PFSK-1 (cell line): Measurements from ENCODE around the gene UBR4.

ENCODE experiments used
- FOXP2 ChIP-seq: optimal IDR thresholded peaks from 2 replicates; pipeline ENCODE3; 2011; ENCODE audit warnings: borderline replicate concordance, control low read depth, inconsistent platforms; ENCODE audit not compliant: insufficient read depth; ENCODE audit errors: extremely low read length, extremely low read depth
- POLR2AphosphoS5 ChIP-seq: IDR thresholded peaks from 2 replicates; pipeline ENCODE4 v1.6.1; 2012; ENCODE audit warnings: low read depth, mild to moderate bottlenecking, control low read depth, low read length, moderate library complexity
- SIN3A ChIP-seq: IDR thresholded peaks from 2 replicates; pipeline ENCODE4 v1.6.1; 2012; ENCODE audit warnings: mild to moderate bottlenecking, low read length, moderate library complexity, borderline replicate concordance; ENCODE audit not compliant: insufficient read depth
- TAF1 ChIP-seq: IDR thresholded peaks from 2 replicates; pipeline ENCODE4 v1.6.1; 2012; ENCODE audit warnings: low read length, control low read depth, borderline replicate concordance; ENCODE audit not compliant: insufficient read depth
- TF ChIP-seq, protein P1 (sequence below), 2 experiments: IDR thresholded peaks; 2 replicates each; pipeline versions ENCODE4 v1.6.1 to v1.8.0; 2011 to 2012; ENCODE audit warnings: low read depth in 2 of 2, low read length in 2 of 2, control low read depth in 1 of 2, inconsistent platforms in 1 of 2, mild to moderate bottlenecking in 1 of 2, moderate library complexity in 1 of 2; ENCODE audit not compliant: insufficient read depth in 1 of 2

The UBR4 gene

DNA sequence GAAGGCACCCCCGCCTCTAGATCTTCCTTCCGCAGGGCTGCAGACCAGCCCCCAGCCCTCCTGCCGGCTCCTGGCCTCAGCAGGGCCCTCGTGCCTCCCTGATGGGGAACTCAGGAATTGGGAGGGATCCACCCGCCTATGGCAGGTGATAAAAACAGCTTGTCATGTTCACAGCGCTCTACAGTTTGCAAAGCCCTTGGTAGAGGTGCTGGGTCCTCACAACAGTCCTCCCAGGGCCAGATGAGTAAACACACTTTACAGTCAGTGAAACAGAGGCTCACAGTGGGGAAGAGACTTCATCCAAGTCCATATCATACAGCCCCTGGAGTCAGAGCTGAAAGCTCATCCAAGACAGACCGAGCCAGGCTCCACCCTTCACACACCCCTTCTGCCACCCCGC, 156.6 kb downstream of the UBR4 start:
- no peak for TF ChIP-seq TAF1
- no peak for TF ChIP-seq POLR2AphosphoS5
- TF ChIP-seq SIN3A: no peak
- TF ChIP-seq, protein P1, sequence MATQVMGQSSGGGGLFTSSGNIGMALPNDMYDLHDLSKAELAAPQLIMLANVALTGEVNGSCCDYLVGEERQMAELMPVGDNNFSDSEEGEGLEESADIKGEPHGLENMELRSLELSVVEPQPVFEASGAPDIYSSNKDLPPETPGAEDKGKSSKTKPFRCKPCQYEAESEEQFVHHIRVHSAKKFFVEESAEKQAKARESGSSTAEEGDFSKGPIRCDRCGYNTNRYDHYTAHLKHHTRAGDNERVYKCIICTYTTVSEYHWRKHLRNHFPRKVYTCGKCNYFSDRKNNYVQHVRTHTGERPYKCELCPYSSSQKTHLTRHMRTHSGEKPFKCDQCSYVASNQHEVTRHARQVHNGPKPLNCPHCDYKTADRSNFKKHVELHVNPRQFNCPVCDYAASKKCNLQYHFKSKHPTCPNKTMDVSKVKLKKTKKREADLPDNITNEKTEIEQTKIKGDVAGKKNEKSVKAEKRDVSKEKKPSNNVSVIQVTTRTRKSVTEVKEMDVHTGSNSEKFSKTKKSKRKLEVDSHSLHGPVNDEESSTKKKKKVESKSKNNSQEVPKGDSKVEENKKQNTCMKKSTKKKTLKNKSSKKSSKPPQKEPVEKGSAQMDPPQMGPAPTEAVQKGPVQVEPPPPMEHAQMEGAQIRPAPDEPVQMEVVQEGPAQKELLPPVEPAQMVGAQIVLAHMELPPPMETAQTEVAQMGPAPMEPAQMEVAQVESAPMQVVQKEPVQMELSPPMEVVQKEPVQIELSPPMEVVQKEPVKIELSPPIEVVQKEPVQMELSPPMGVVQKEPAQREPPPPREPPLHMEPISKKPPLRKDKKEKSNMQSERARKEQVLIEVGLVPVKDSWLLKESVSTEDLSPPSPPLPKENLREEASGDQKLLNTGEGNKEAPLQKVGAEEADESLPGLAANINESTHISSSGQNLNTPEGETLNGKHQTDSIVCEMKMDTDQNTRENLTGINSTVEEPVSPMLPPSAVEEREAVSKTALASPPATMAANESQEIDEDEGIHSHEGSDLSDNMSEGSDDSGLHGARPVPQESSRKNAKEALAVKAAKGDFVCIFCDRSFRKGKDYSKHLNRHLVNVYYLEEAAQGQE (IDR thresholded peaks at IDR 0.05; ENCODE audit: insufficient read depth in 1 of 2, low read depth in 2 of 2, low read length in 2 of 2): no peak
- TF ChIP-seq FOXP2: no peak

DNA sequence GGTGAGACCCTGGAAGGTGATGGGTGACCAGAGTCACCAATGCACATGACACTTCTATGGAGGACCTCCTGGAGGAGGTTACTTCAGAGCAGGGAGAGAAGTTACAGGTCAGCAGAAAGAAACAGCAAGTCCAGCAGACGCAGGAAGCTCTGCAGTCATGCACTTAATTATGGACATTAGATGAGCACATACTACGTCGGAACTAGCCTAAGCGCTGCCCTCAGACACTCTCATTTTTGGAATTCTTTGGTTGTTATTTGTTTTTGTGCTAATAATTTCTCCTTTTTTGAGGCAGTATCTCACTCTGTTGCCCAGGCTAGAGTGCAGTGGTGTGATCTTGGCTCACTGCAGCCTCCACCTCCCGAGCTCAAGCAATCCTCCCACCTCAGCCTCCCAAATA, 160.3 kb downstream of the UBR4 start:
- TF ChIP-seq TAF1 (no peak), SIN3A (no peak), FOXP2 (no peak), POLR2AphosphoS5 (no peak)
- TF ChIP-seq, protein P1 (IDR thresholded peaks at IDR 0.05; ENCODE audit: insufficient read depth in 1 of 2, low read depth in 2 of 2, low read length in 2 of 2): no peak

DNA sequence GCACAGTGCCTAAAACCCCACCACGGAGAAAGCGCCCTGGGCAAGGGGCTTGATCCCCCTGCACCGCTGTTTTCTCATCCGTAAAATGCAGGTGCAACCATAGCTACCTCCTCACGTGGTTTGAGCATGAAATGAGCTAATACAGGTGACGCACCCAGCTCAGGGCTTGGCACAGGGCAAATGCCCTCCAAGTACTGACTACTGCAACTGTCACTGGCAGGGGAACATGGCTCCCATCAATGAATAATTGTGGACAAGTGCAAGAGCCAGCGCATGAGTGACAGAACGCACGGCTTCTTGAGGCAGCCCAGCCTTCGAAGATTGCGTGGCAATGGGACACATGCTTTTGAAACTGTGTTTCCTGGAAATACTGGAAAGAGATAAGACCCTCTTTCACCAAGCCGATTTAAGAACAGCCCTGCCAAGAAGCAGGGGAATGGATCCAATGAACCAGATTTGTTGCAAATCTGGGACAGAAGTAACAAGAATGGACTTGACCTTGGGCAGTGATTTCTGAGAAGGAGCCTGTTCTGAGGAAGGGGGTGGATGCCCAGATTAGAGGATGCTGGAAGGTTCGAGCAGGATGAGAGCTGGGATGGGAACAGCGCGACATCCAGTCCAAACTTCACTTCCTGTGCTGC, 160.8 kb downstream of the UBR4 start:
- TF ChIP-seq FOXP2 (no peak), POLR2AphosphoS5 (no peak), SIN3A (no peak), TAF1 (no peak)
- TF ChIP-seq, protein P1 (IDR thresholded peaks at IDR 0.05; ENCODE audit: insufficient read depth in 1 of 2, low read depth in 2 of 2, low read length in 2 of 2): no peak

DNA sequence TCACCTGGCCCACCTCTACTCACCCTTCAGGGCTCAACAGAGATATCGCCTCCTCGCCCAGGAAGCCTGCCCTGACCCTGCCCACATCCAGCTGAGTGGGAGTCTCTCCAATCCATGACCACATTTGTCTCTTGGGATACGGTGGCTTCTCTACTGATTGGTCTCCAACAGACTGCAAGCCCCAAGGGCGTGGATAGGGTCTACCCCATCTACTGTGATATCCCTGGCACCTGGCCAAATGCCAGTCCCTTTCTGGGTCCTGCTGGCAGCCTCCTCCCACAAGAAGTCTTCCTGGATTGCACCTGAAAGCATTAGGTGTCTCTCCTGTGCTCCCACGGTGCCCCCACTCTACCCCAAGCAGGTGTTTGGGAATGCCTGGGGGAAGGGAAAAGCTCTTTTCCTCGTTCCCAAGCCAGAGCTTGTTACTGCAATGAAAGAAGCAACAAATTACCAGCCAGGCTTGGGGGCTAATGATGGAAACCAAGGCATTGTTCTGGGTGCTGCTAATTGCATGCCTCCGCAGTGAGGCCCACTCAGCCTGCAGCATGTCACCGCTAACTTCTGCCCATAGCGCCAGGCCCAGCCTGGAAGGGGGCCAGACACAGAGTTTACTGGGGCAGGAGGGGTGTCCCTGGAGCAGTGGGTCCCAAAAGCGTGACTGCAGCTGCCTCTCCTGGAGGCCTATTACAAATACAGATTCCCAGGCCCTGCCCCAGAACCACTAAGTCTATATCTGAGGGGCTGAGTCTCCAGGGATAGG, 162.9 kb downstream of the UBR4 start:
- TF ChIP-seq FOXP2: no peak
- TF ChIP-seq POLR2AphosphoS5: no peak

DNA sequence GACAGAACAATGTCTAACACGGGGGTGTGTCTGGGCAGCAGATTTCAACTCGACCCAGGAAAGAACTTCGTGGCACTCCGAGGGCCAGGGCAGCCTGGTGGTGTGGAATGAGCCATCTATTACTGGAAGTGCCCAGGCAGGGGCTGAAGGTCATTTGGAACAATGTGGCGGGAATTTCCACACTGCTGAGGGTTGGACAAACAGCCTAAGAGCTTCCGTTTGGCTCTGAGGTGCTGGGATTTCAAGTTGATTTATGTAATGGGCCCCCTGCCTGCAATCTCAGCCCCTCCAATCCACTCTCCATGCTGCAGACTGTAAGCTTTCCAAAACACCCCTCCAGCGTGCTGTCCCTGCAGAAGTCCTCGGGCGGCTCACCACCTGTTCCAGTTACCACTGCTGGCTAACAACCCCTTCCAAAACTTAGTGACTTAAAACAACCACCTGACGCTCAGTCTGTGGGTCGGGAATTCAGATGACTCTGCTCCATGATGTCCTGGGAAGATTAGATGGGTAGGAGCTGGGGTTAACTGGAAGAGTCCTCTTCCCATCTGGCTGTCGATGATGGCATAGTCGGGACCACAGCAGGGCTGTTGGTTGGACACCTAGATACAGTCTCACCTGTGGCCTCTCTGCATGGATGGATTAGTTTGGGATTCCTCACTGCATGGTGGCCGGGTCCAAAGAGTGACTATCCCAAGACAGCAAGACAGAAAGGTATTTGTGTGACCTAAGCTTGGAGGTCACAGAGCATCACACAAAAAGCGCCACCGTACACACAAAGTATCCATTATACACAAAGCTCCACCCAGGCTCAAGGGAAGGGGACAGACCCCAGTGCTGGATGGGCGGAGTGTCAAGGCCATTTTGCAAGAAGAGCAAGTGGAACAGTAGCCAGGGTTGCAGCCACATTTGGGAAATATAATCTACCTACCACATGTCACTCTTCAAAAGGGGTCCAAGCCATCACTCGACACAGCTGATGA, 163.9 kb downstream of the UBR4 start:
- TF ChIP-seq FOXP2: no peak
- TF ChIP-seq, protein P1 (IDR thresholded peaks at IDR 0.05; ENCODE audit: insufficient read depth in 1 of 2, low read depth in 2 of 2, low read length in 2 of 2): no peak
- TF ChIP-seq SIN3A: no peak
